ENCODE data around the gene RIMBP2.
"Not testable (repeated sequence)": the region's sequence is repeated elsewhere in the genome, so short reads cannot be mapped to it uniquely, and the experiment has no call there.

The RIMBP2 gene

DNA sequence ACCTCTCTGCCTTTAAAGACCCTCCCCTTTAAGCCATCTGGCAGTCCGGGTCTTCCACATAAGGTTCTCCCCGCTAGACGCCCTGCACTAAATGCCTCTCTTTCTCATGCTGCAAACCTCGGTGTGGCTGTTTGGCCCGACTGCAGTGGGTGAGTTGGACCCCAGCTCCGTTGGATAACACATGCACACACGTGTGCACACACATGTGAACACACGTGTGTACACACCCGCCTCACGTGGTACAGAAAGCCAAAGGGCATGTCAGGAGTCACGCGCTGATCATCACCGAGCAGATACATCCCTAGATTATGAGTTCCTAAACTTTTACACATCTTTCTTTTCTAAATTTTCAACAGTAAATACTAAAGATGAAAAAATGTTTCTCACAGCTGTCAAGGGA is 68.3 kb downstream of the RIMBP2 start:
- DNase-seq (ENCODE audit: low read depth), result no peak
- no peak overlapping the region for H3K4me3 ChIP-seq (ENCODE audit: low read depth, low read length)
- TF ChIP-seq MAX (IDR thresholded peaks at IDR 0.05; ENCODE audit: low read depth, low read length), result 0 out of 2 replicates have a peak, but pooled peaks have one; percentile 25
- no peak for TF ChIP-seq POLR2A (IDR thresholded peaks at IDR 0.05; ENCODE audit: extremely low read depth, insufficient read length)
- TF ChIP-seq, protein P1, sequence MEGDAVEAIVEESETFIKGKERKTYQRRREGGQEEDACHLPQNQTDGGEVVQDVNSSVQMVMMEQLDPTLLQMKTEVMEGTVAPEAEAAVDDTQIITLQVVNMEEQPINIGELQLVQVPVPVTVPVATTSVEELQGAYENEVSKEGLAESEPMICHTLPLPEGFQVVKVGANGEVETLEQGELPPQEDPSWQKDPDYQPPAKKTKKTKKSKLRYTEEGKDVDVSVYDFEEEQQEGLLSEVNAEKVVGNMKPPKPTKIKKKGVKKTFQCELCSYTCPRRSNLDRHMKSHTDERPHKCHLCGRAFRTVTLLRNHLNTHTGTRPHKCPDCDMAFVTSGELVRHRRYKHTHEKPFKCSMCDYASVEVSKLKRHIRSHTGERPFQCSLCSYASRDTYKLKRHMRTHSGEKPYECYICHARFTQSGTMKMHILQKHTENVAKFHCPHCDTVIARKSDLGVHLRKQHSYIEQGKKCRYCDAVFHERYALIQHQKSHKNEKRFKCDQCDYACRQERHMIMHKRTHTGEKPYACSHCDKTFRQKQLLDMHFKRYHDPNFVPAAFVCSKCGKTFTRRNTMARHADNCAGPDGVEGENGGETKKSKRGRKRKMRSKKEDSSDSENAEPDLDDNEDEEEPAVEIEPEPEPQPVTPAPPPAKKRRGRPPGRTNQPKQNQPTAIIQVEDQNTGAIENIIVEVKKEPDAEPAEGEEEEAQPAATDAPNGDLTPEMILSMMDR (IDR thresholded peaks at IDR 0.05; ENCODE audit: low read depth, low read length), result no peak
- no peak for TF ChIP-seq MYC (IDR thresholded peaks at IDR 0.05; ENCODE audit: low read depth, low read length)

DNA sequence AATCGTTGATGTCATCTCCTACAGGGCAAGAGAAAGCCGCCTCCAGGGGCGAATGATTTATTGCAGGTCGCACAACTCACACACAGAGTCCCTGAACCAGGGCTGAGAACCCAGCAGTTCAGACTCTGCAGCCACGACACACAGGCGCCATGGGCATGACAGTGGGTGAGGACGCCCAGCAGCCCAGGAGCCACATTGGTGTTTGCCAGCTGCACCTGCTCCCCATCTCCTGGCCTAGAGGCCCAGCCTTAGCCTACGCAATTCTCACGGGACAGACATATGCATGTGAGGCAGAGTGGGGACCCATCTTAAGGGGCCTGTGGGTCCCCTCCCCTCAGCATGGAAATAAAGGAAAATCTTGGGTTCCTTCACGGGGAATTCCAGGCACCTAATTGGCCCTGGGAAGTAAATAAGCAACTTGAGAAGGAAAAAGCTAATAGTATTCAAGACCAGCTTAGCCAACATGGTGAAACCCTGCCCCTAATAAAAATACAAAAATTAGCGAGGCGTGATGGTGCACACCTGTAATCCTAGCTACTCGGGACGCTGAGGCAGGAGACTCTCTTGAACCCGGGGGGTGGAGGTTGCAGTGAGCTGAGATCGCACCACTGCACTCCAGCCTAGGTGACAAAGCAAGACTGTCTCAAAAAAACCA is 69.3 kb downstream of the RIMBP2 start:
- TF ChIP-seq MAX (IDR thresholded peaks at IDR 0.05; ENCODE audit: low read depth, low read length) (no peak), POLR2A (IDR thresholded peaks at IDR 0.05; ENCODE audit: extremely low read depth, insufficient read length) (no peak), MYC (IDR thresholded peaks at IDR 0.05; ENCODE audit: low read depth, low read length) (no peak)
- TF ChIP-seq, protein P1 (IDR thresholded peaks at IDR 0.05; ENCODE audit: low read depth, low read length), result no peak
- H3K4me3 ChIP-seq (ENCODE audit: low read depth, low read length), result no peak overlapping the region
- DNase-seq (ENCODE audit: low read depth), result no peak

DNA sequence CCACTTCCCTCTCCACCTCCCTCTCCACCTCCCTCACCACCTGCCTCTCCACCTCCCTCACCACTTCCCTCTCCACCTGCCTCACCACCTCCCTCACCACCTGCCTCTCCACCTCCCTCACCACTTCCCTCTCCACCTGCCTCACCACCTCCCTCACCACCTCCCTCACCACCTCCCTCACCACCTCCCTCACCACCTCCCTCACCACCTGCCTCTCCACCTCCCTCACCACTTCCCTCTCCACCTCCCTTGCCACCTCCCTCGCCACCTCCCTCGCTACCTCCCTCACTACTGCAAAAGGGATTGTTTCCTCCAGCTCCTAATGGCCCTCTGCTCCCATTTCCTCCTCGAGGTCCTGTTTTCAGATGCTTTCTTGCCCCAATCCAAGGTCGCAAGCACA is 69.9 kb downstream of the RIMBP2 start:
- peak; percentile 18 for DNase-seq (ENCODE audit: low read depth)

GRCh38 chr12:130645751-130646150 is 70.3 kb downstream of the RIMBP2 start:
- DNase-seq (ENCODE audit: low read depth), result no peak
- TF ChIP-seq MYC (IDR thresholded peaks at IDR 0.05; ENCODE audit: low read depth, low read length) (no peak), MAX (IDR thresholded peaks at IDR 0.05; ENCODE audit: low read depth, low read length) (no peak), POLR2A (IDR thresholded peaks at IDR 0.05; ENCODE audit: extremely low read depth, insufficient read length) (no peak)
- TF ChIP-seq, protein P1 (IDR thresholded peaks at IDR 0.05; ENCODE audit: low read depth, low read length), result no peak
- no peak overlapping the region for H3K4me3 ChIP-seq (ENCODE audit: low read depth, low read length)

More for the DNA sequence above, 69.9 kb downstream of the RIMBP2 start:
- not testable (repeated sequence) for H3K4me3 ChIP-seq (ENCODE audit: low read depth, low read length)

DNA sequence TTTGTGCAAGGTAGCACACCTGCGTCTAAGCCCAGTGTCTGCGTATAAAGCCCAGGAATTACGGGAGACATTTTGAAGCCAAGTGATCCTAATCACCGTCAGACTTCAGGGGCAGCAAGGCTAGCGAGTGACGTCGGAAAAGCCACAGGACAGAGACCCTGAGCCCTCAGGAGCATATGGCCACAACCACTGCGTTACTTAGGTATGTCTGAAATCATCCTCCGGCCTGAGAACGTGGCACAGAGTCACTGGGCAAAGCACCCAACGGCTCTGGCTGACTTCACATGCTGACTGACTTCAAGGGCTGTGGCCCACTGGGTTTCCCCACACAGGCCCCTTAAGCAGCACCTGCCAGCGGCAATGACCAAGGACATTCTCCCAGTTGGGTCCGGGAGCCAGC is 71.5 kb downstream of the RIMBP2 start:
- no peak for DNase-seq (ENCODE audit: low read depth)
- TF ChIP-seq MYC (IDR thresholded peaks at IDR 0.05; ENCODE audit: low read depth, low read length) (no peak), POLR2A (IDR thresholded peaks at IDR 0.05; ENCODE audit: extremely low read depth, insufficient read length) (no peak), MAX (IDR thresholded peaks at IDR 0.05; ENCODE audit: low read depth, low read length) (no peak)
- TF ChIP-seq, protein P1 (IDR thresholded peaks at IDR 0.05; ENCODE audit: low read depth, low read length), result no peak
- H3K4me3 ChIP-seq (ENCODE audit: low read depth, low read length), result no peak overlapping the region

DNA sequence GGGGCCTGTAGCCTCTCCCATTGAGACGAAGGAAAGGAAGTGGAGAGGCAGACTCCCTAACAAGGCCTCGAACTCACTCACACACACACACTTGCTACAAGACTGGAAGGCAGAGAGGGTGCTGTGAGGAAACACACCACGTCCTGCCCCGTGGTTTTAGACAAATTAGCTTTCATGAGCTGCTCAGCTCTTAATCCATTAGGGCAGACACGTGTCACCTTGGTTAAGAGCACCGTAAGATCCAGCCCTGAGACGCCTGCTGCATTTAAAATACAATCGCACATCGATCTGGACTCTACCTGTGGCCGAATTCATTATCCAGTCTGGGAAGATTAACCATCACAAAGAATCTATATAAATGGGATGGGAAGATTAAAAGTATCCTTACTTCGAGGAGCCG is 72.0 kb downstream of the RIMBP2 start:
- DNase-seq (ENCODE audit: low read depth), result no peak
- TF ChIP-seq, protein P1 (IDR thresholded peaks at IDR 0.05; ENCODE audit: low read depth, low read length), result no peak
- TF ChIP-seq MAX (IDR thresholded peaks at IDR 0.05; ENCODE audit: low read depth, low read length) (no peak), MYC (IDR thresholded peaks at IDR 0.05; ENCODE audit: low read depth, low read length) (no peak), POLR2A (IDR thresholded peaks at IDR 0.05; ENCODE audit: extremely low read depth, insufficient read length) (no peak)
- H3K4me3 ChIP-seq (ENCODE audit: low read depth, low read length), result no peak overlapping the region
